IPS-NIHi7 (cell line): ENCODE results near the gene GPRC6A.

Source experiments
- DNase-seq: peaks from one replicate; pipeline ENCODE4 v3.0.0; 2012; ENCODE audit warnings: mixed read lengths; ENCODE audit errors: extremely low spot score

Gene GPRC6A

DNA sequence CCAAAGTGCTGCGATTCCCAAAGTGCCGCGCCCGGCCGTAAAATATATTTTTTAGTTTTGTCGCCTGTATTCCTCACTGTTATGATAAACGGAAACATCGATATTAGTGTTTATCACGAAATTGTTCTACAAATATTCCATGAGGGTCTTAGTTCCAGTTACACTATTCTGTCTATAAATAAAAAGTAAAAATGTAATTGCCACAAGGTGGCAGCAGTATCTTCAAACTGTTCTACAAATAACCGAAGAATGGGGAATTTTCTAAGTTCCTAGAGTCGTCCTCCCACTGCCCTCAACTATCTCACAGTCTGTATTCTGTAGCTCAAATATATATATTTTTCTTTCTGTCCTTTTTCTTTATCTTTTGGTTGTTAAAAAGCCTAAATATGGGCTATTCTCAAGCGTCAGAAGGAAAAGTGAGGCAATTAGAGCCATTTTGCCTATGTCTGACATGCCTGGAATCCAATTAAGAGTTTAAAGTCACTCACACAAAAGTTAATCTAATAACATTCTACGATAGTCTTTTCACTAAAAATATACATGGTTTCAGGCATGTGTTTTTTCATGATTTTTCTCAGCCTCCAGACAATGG lies 49.2 kb downstream of the GPRC6A start:
- DNase-seq = peak; percentile 32

DNA sequence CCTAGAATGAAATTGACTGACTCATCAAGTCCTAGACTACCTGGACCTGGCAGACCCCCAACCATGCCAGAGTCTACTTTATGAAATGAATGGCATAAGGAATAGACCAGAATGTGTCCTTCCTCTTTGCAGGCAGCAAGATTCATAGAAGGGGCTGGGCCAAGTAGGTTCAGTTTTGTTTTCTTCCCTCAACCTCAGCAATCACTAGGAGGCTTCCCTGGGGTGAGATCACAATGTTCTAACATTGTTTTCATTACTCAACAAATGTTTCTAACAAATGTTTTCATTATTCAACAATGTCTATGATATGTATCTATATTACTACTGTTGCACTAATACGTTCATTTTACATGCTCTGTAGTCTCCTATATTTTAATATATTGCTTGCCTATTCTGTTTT lies 55.0 kb downstream of the GPRC6A start:
- DNase-seq = no peak

DNA sequence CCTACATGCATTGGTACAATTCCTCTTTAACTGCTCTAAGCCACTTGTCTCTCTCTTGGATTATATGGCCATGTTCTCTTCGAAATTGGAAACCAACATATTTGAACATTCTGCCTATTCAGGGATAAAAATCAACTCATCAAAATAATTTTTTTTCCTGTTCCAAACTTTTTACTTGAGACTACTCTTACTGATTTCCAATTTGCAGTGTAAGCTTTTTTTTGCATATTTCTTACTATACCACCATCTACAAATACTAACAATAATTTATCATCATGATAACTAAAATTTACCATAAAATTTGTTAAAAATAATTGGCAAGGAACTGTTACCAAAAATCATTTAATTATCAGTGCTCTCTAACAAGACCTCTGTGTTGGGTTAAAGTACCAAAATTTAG lies 56.4 kb downstream of the GPRC6A start:
- DNase-seq = no peak

DNA sequence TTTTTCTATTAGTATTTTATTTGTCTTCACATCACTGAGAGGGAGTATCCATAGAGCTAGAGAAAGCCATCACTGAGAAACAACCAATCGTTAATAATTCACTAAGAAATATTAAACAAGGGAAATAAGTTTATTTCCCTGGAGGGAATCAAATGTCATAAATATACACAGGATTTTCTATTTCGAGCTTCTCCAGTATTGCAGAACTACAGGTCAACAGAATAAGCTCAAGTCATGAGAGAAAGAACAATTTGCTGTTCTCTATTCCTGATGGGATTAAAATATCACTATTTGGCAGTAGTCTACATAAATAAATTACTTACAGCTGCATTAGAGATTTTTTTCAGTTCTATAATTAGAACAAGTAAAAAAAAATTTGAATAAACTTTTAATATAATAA lies 61.2 kb downstream of the GPRC6A start:
- no peak for DNase-seq

DNA sequence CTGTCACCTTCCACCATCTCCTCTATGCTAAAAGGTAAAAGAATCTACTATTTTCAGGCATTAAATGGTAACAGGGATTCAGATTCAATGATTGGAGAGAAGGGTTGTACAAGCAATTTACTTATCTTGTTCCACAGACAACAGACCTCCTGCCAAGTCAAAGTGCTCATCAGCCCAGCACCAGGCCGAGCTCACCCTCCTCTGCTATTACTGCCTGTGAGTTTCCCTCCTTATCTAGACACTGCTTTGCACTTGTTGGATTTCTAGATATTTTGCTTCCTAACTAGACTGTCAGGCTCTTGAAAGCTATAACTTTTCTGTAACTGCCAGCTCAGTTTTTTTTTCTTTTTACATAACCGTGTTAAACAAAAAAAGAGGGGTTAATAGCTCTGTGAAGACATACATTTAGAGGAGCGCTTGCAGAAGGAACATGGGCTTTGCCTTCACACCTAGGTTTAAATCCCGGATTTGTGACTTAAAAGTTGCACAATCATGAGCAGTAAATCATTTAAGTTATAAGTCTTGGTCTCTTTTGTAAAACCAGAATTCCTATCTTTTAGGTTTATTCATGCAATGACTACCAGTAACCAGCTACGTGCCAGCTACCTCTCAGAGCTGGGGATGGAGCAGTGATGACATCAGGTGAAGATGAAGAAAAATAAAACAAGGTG lies 62.2 kb downstream of the GPRC6A start:
- DNase-seq = no peak

DNA sequence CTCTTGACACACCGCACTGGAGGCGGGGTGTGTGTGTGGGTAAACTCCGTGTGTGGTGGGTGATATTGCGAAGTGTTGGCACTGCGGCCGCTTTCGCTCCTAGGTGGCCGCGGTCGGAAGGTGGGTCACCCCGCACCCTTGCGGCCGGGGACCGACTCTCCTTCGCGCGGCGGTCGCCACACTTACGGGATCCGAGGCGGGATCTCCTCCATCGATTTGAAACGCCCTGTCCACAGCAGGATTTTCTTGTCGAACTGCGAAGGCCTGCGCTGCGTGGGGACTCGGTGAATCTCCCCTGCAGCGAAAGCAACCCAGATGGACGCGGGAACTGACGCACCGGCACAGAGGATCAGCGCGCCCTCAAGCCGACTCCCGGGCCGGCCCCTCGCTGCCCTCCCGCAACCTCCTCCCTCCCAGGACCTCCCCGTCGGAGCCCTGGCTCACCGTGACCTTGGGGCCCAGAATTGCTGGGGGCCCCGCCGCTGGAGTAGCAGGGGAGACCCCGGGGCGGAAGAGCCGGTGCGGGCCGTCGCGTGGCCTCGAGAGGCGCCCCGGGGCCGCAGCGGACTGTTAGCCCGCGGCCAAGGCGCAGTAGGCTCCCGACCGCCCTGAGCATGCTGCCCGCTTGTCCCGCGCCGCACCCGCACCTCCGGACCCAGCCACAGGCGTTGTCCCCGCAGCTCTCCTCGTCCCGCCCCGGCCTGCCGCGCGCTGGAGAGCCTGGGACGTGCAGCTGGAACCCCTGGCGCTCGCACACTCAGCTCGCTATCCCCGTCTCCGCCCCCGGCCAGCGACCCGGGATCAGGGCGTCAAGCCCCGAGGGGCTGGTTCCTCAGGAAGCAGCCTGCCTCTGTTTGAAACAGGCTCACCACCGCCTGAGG lies 63.7 kb downstream of the GPRC6A start, which contains the start of gene FAM162B:
Gene FAM162B (minus strand): TSS at position 759 of the 881 bp plus-strand sequence. CDS start 143 bp downstream, at position 616.
- peak; percentile 82 for DNase-seq

DNA sequence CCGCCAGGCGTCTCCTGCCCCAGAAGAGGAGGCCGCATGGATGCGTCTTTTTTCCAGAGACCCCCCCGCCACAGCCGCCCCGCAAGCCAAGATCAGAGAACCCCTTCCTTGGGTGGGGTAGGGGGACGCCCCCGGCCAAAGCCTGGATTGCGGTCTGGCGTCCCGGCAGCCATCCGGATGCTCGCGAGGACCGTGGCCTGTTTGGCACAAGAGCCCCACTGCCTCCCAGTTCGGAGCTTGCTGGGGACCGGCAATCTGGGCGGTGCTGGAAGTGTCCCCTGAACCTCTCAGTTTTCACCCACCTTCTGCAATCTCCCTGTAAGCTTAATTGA lies 64.3 kb downstream of the GPRC6A start:
- peak; percentile 48 for DNase-seq

DNA sequence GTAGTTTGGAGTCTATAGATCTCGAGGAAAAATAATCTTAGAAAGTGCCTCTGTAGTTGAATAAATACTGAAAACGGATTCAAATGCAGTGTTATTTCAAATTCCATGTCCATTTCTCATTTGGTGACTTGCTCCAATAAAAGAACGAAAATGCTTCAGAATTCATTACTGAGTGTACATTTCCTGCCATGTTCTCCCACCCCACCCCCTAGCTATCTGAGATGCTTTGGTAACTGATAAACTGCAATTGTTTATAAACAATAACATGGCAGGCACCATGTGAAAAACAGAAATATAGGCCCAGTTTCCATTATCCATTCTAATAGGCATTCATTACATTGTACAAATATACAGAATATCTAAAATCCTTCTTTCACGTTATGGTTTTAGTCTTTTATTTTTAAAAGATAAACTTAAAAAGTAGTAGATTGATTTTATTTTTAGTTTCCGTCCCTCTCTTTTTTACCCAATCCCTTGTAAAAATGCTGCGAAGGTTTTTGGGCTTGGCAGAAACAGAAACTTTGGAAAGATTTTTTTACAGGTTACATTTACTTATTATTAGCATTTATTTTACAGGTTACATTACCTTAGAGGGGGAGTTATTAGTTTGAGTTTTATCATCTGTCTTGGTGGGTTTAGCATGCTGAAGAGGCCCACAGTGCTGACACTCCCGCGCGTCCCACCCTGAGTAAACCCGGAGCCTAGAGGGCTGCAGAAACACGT lies 64.8 kb downstream of the GPRC6A start:
- no peak for DNase-seq

DNA sequence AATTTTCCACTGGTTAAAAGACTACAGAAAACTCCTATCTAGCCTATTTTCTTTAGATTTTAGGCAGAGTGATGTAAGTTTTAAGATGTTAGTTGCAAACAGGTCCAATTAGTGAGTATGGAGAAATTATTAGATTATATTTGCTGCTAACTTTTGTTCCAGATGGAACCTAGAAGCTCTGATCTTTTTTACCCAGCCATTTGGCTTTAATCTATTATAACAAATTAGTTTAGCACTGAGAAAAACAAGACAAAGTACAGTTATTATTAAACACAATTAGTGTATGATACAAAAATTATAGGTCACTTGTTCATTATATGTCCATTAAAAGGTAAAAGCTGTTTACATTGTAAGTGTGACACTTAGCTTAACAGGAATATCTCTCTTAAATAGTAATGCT lies 65.8 kb downstream of the GPRC6A start:
- no peak for DNase-seq

DNA sequence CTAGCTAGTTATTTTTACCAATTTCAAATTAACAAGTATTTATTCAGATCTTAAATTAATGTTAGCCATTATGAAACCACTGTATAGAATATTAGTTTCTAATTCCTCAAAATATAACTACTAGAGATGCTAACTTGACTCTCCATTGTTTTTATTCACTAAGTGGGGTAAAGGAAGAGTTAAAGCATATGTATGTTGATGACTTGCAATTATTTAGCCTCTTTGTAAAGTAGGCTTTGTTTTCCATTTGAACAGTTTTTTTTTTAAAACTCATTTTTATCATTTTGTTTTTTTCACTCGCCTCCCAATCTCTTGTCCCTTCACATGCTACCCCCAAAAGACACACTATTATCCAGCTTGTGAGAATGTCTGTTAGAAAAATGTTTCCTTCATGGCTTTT lies 66.6 kb downstream of the GPRC6A start:
- no peak for DNase-seq

DNA sequence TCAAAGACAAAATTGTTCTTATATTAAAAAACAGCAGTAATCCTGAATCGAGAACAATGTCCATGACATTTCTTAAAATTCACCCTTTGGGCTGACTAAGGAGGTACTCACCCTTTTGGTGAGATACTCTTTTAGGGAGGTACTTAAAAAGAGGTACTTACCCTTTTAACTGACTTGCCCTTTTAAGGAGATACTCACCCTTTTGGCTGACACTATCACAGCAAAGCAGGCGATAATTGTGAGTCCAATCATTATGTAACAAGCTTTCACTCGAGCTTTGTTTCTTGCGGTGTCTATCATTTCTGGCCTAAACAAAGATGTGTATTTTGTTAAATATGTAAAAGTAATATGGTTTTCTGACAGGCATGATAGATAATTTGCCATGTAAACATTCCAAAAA lies 67.1 kb downstream of the GPRC6A start:
- DNase-seq = no peak

DNA sequence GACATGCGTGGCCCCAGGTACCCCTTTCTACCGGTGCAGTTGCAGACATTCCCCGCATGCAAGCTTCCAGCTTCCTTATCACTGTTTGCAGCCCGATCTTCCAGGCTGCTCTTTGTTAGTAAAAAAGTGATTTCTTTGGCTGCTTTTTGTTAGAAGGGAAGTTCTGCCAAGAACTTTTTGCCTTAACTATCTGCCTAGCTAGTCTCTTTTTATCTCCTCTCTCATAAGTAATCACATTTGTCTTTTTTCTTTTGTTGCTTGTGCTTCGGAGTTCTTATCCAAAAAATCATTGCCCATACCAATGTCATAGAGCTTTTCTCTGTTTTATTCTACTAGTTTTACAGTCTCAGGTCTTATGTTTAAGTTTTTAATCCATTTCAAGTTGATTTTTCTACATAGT lies 83.7 kb downstream of the GPRC6A start:
- DNase-seq = no peak
